D721Med (cell line): ENCODE data around the gene RRP1.
"Not testable (repeated sequence)": the region's sequence is repeated elsewhere in the genome, so short reads cannot be mapped to it uniquely, and the experiment has no call there.

ENCODE experiments used
- DNase-seq: peaks from one replicate; pipeline ENCODE4 v3.0.0; 2011; ENCODE audit warnings: low spot score; ENCODE audit not compliant: insufficient read length
- FAIRE-seq: peaks from 2 replicates; lab custom pipeline; 2011; peaks lifted over from hg19 to GRCh38; lab: Jason Lieb, UNC
- CTCF ChIP-seq: IDR thresholded peaks from 2 replicates; pipeline ENCODE4 v1.5.1; 2012; ENCODE audit warnings: mild to moderate bottlenecking, control low read depth; ENCODE audit not compliant: insufficient read depth; ENCODE audit errors: missing control alignments

RRP1 gene

DNA sequence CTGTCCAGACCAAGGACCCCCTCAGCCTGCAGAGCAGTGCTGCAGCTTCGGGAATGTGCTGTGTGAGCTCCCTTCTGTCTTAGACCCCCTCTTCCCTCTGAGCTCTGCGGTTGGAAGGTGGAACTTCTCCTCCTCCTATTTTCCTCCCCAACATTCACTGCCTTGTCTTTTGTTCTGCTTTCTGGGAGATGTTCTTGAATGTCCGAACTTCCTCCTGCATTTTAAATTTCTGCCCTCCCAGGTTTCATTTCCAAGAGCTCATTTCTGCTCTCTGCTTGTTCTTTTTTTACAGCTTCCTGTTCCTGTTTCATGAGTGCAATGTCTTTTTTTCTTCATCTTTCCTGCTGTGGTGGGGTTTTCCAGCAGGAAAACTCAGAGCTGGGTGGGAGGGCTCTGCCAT, 29.3 kb downstream of the RRP1 start:
- DNase-seq (no peak), FAIRE-seq (no peak)
- no peak for TF ChIP-seq CTCF

DNA sequence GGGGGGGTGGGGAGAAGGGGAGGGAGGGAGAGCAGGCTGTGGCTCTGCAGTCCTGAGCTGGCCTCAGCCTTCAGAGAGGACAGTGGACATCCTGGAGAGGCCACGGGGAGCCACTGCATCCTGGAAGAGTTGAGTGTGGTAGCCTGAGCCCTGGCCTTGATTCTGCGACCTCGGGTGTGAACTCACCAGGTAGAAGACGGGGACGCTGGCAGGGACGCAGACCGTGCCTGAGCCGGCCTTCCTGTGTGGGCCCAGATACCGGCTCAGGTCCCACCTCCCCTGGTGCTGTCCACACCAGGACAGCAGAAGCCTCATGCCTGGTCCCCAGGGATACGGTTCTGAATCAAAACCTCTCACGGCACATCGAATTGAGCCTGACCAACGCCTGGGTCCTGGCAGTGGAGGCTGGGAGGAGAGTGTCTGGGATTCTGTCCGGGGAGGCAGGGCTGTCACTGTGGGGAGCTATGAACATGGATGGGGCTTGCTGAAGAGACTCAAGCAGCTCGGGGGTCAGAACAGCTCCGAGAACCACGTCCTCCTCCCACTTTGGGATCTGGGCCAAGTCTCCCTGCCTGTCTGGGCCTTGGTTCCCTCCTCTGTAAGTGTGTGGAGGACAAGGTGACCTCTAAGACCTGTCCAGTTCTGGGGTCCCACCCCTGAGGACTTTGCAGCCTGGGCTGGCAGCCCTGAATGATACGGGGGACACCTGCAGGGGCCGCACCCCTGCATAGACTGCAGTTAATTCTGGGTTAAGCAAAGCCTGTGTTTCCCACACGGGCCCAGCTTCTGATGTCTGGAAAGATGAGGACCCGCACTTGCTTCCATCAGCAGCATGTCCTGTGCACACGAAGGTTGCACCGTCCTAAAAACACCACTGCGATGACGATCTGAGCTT, 30.4 kb downstream of the RRP1 start:
- TF ChIP-seq CTCF = no peak
- DNase-seq (no peak), FAIRE-seq (no peak)

DNA sequence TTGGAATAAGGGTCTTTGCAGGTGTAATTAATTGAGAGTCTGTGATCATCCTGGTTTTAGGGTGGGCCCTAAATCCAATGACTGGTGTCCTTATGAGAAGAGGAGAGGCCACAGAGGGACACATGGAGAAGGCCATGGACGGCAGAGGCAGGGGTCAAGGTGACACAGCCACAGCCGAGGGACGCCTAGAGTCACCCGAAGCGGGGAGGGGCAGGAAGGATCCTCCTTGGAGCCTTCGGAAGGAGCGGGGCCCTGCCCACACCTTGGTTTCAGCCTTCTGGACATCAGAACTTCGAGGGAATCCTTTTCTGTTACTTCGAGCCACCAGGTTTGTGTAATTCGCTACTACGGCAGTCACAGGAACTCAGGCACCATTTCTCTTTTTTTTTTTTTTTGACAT, 31.1 kb downstream of the RRP1 start:
- no peak for TF ChIP-seq CTCF
- DNase-seq (no peak), FAIRE-seq (no peak)

DNA sequence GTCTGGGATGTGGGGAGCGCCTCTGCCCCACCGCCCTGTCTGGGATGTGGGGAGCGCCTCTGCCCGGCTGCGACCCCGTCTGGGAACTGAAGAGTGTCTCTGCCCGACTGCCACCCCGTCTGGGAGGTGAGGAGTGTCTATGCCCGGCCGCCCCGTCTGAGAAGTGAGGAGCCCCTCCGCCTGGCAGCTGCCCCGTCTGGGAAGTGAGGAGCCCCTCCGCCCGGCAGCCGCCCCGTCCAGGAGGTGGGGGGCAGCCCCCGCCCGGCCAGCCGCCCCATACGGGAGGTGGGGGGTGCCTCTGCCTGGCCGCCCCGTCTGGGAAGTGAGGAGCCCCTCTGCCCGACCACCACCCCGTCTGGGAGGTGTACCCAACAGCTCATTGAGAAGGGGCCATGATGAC, 32.8 kb downstream of the RRP1 start:
- not testable (repeated sequence) for DNase-seq, FAIRE-seq

DNA sequence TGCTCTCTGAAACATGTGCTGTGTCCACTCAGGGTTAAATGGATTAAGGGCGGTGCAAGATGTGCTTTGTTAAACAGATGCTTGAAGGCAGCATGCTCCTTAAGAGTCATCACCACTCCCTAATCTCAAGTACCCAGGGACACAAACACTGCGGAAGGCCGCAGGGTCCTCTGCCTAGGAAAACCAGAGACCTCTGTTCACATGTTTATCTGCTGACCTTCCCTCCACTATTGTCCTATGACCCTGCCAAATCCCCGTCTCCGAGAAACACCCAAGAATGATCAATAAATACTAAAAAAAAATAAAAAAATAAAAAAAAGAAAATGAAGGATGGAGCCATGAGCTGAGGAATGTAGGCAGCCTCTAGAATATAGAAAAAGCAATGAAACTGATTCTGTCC, 33.4 kb downstream of the RRP1 start:
- not testable (repeated sequence) for FAIRE-seq

GRCh38 chr21:43824333-43825241, 35.2 kb downstream of the RRP1 start:
- no peak for FAIRE-seq
- DNase-seq = no peak
- TF ChIP-seq CTCF = no peak

More for the DNA sequence above, 33.4 kb downstream of the RRP1 start:
- not testable (repeated sequence) for DNase-seq

DNA sequence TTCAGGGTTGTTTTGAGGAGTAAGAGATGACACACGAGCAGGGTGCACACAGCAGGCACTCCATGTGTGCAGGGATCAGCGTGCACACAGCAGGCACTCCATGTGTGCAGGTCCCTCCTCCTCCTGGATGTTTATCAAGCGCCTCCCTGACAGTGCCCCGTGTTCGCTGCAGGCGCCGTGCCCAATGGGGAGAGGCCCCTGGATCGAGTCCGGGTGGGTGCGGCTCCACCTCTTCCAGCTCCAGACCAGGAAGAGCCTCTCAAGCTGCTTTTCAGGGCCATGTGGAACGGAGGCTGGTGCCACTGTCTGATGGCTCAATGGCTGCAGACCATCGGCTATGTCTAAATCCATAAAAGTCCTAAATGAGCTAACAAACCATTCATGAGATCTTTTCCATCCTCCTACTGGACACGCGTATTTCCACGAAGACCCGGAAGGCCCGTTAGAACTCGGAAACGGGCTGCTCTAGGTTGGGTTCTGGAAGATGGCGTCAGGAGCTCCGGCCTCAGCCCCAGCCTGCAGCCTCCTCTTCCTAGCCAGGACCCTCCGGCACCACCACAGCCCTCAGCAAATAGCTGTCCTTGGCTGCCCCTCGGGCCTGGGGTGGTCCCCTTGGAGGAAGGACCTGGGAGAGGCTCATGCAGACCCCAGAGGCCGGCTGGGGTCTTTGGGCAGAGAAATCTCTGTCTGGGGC, 36.0 kb downstream of the RRP1 start:
- FAIRE-seq (no peak), DNase-seq (no peak)
- TF ChIP-seq CTCF = no peak
